Panc1 (cell line): ENCODE results near the gene CAPN7.

Source experiments
- CTCF ChIP-seq: fragments of 450-650 bp; IDR thresholded peaks from 2 replicates; pipeline ENCODE4 v1.5.1; 2017; ENCODE audit warnings: mild to moderate bottlenecking
- POLR2AphosphoS5 ChIP-seq: IDR thresholded peaks from 2 replicates; pipeline ENCODE4 v1.6.1; 2012; ENCODE audit warnings: mild to moderate bottlenecking, low read depth, low read length, moderate library complexity

DNA sequence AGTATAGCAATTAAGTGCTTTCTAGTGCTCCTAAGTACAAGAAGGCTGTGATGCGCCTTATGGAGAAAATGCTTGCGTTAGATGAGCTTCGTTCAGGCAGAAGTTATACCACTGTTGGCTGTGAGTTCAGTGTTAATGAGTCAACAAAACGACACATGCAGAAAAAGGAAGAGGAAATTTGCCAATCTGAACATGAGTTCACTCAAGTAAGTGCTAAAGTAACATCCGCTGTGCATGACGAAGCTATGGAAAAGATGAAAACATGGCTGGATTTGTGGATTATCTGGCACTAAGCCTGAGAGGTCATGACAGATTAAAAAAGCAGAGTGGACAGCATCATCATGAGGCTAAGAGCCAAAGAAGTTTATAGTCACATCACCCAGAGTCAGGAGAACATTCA is 89.5 kb downstream of the CAPN7 start:
- TF ChIP-seq CTCF (no peak), POLR2AphosphoS5 (no peak)
